ENCODE measurements around the gene PTPRM. TPM values are rescaled to one million over a fixed set of nuclear protein-coding genes. Genes with fewer than 3 reads are reported as not detected.

PTPRM gene
- polyA plus RNA-seq, 4 donors = 2.2 to 31.4 (median 18.1) TPM

GRCh38 chr18:7901657-7902056 lies 334.5 kb downstream of the PTPRM start:
- 77 to 84% (median 80%) methylated on average over 1 of the region's 1 CpG for WGBS, 3 donors
- Histone ChIP-seq H3K36me3 (ENCODE audit: control insufficient read depth in 3 of 3, insufficient read depth in 2 of 3, low read depth in 1 of 3, low read length in 3 of 3) (no peaks in the 10 kb centered on the region), H3K27me3 (ENCODE audit: control insufficient read depth in 3 of 3, insufficient read depth in 3 of 3, low read length in 3 of 3) (no peaks in the 10 kb centered on the region), H3K4me3 (ENCODE audit: low read depth in 1 of 3, low read length in 3 of 3) (no peak overlapping the region), H3K9me3 (ENCODE audit: control insufficient read depth in 2 of 2, insufficient read depth in 1 of 2, low read depth in 1 of 2, low read length in 1 of 2) (no peaks in the 10 kb centered on the region), H3K4me1 (ENCODE audit: control insufficient read depth in 3 of 3, insufficient read depth in 2 of 3, low read depth in 1 of 3, low read length in 2 of 3) (no peaks in the 10 kb centered on the region), H3K27ac (ENCODE audit: low read depth in 1 of 3, low read length in 2 of 3) (no peak overlapping the region)
- no peak for FAIRE-seq
- DNase-seq = no peak

GRCh38 chr18:7902399-7902839 lies 335.3 kb downstream of the PTPRM start:
- H3K27me3 ChIP-seq (ENCODE audit: control insufficient read depth in 3 of 3, insufficient read depth in 3 of 3, low read length in 3 of 3) = no peaks in the 10 kb centered on the region
- DNase-seq (peak in 1 of 2 donors; percentile 9), FAIRE-seq (no peak)
- no peak overlapping the region for H3K4me3 ChIP-seq (ENCODE audit: low read depth in 1 of 3, low read length in 3 of 3)
- H3K4me1 ChIP-seq (ENCODE audit: control insufficient read depth in 3 of 3, insufficient read depth in 2 of 3, low read depth in 1 of 3, low read length in 2 of 3) = no peaks in the 10 kb centered on the region
- H3K27ac ChIP-seq (ENCODE audit: low read depth in 1 of 3, low read length in 2 of 3) = no peak overlapping the region
- WGBS, 3 donors = 71 to 87% (median 84%) methylated on average over 5 of the region's 5 CpGs
- no peaks in the 10 kb centered on the region for H3K36me3 ChIP-seq (ENCODE audit: control insufficient read depth in 3 of 3, insufficient read depth in 2 of 3, low read depth in 1 of 3, low read length in 3 of 3)
- H3K9me3 ChIP-seq (ENCODE audit: control insufficient read depth in 2 of 2, insufficient read depth in 1 of 2, low read depth in 1 of 2, low read length in 1 of 2) = no peaks in the 10 kb centered on the region

GRCh38 chr18:7904529-7904928 lies 337.4 kb downstream of the PTPRM start:
- no peak for DNase-seq
- Histone ChIP-seq H3K36me3 (ENCODE audit: control insufficient read depth in 3 of 3, insufficient read depth in 2 of 3, low read depth in 1 of 3, low read length in 3 of 3) (no peaks in the 10 kb centered on the region), H3K27me3 (ENCODE audit: control insufficient read depth in 3 of 3, insufficient read depth in 3 of 3, low read length in 3 of 3) (no peaks in the 10 kb centered on the region), H3K4me3 (ENCODE audit: low read depth in 1 of 3, low read length in 3 of 3) (no peak overlapping the region), H3K4me1 (ENCODE audit: control insufficient read depth in 3 of 3, insufficient read depth in 2 of 3, low read depth in 1 of 3, low read length in 2 of 3) (no peaks in the 10 kb centered on the region), H3K27ac (ENCODE audit: low read depth in 1 of 3, low read length in 2 of 3) (no peak overlapping the region), H3K9me3 (ENCODE audit: control insufficient read depth in 2 of 2, insufficient read depth in 1 of 2, low read depth in 1 of 2, low read length in 1 of 2) (no peaks in the 10 kb centered on the region)
- no peak for FAIRE-seq
- WGBS, 3 donors = 77 to 90% (median 83%) methylated on average over 2 of the region's 2 CpGs

GRCh38 chr18:7908681-7909299 lies 341.7 kb downstream of the PTPRM start:
- Histone ChIP-seq H3K27me3 (ENCODE audit: control insufficient read depth in 3 of 3, insufficient read depth in 3 of 3, low read length in 3 of 3) (no peaks in the 10 kb centered on the region), H3K4me1 (ENCODE audit: control insufficient read depth in 3 of 3, insufficient read depth in 2 of 3, low read depth in 1 of 3, low read length in 2 of 3) (no peaks in the 10 kb centered on the region), H3K4me3 (ENCODE audit: low read depth in 1 of 3, low read length in 3 of 3) (no peak overlapping the region), H3K9me3 (ENCODE audit: control insufficient read depth in 2 of 2, insufficient read depth in 1 of 2, low read depth in 1 of 2, low read length in 1 of 2) (no peaks in the 10 kb centered on the region), H3K27ac (ENCODE audit: low read depth in 1 of 3, low read length in 2 of 3) (no peak overlapping the region), H3K36me3 (ENCODE audit: control insufficient read depth in 3 of 3, insufficient read depth in 2 of 3, low read depth in 1 of 3, low read length in 3 of 3) (no peaks in the 10 kb centered on the region)
- DNase-seq (peak in 1 of 2 donors; percentile 8), FAIRE-seq (no peak)
- WGBS, 3 donors = 33 to 57% (median 42%) methylated on average over 1 of the region's 1 CpG

- FAIRE-seq (no peak), DNase-seq (no peak)
- Histone ChIP-seq H3K9me3 (ENCODE audit: control insufficient read depth in 2 of 2, insufficient read depth in 1 of 2, low read depth in 1 of 2, low read length in 1 of 2) (no peaks in the 10 kb centered on the region), H3K36me3 (ENCODE audit: control insufficient read depth in 3 of 3, insufficient read depth in 2 of 3, low read depth in 1 of 3, low read length in 3 of 3) (no peaks in the 10 kb centered on the region), H3K27me3 (ENCODE audit: control insufficient read depth in 3 of 3, insufficient read depth in 3 of 3, low read length in 3 of 3) (no peaks in the 10 kb centered on the region), H3K4me3 (ENCODE audit: low read depth in 1 of 3, low read length in 3 of 3) (no peak overlapping the region), H3K27ac (ENCODE audit: low read depth in 1 of 3, low read length in 2 of 3) (no peak overlapping the region), H3K4me1 (ENCODE audit: control insufficient read depth in 3 of 3, insufficient read depth in 2 of 3, low read depth in 1 of 3, low read length in 2 of 3) (no peaks in the 10 kb centered on the region)
- 44 to 66% (median 54%) methylated on average over 5 of the region's 5 CpGs for WGBS, 3 donors
These were observed 347.9 kb downstream of the PTPRM start for GRCh38 chr18:7914834-7915670.

- WGBS, 3 donors = 75 to 92% (median 91%) methylated on average over 2 of the region's 2 CpGs
- FAIRE-seq = no peak
- no peak overlapping the region for H3K27ac ChIP-seq (ENCODE audit: low read depth in 1 of 3, low read length in 2 of 3)
These were observed 351.6 kb downstream of the PTPRM start for GRCh38 chr18:7918701-7919100.

GRCh38 chr18:7919565-7919964 lies 352.4 kb downstream of the PTPRM start:
- H3K4me1 ChIP-seq (ENCODE audit: control insufficient read depth in 3 of 3, insufficient read depth in 2 of 3, low read depth in 1 of 3, low read length in 2 of 3) = no peaks in the 10 kb centered on the region
- no peaks in the 10 kb centered on the region for H3K36me3 ChIP-seq (ENCODE audit: control insufficient read depth in 3 of 3, insufficient read depth in 2 of 3, low read depth in 1 of 3, low read length in 3 of 3)
- peaks cover 0 to 3% of the 10 kb centered on the region in 2 donors for H3K9me3 ChIP-seq (ENCODE audit: control insufficient read depth in 2 of 2, insufficient read depth in 1 of 2, low read depth in 1 of 2, low read length in 1 of 2)
- no peak for DNase-seq
- WGBS, 3 donors = 82 to 91% (median 87%) methylated on average over 2 of the region's 2 CpGs
- H3K27me3 ChIP-seq (ENCODE audit: control insufficient read depth in 3 of 3, insufficient read depth in 3 of 3, low read length in 3 of 3) = no peaks in the 10 kb centered on the region
- no peak overlapping the region for H3K4me3 ChIP-seq (ENCODE audit: low read depth in 1 of 3, low read length in 3 of 3)
- no peak for FAIRE-seq
- H3K27ac ChIP-seq (ENCODE audit: low read depth in 1 of 3, low read length in 2 of 3) = no peak overlapping the region

More at GRCh38 chr18:7918701-7919100, 351.6 kb downstream of the PTPRM start:
- Histone ChIP-seq H3K36me3 (ENCODE audit: control insufficient read depth in 3 of 3, insufficient read depth in 2 of 3, low read depth in 1 of 3, low read length in 3 of 3) (no peaks in the 10 kb centered on the region), H3K27me3 (ENCODE audit: control insufficient read depth in 3 of 3, insufficient read depth in 3 of 3, low read length in 3 of 3) (no peaks in the 10 kb centered on the region), H3K9me3 (ENCODE audit: control insufficient read depth in 2 of 2, insufficient read depth in 1 of 2, low read depth in 1 of 2, low read length in 1 of 2) (peaks cover 0 to 3% of the 10 kb centered on the region in 2 donors), H3K4me1 (ENCODE audit: control insufficient read depth in 3 of 3, insufficient read depth in 2 of 3, low read depth in 1 of 3, low read length in 2 of 3) (no peaks in the 10 kb centered on the region), H3K4me3 (ENCODE audit: low read depth in 1 of 3, low read length in 3 of 3) (no peak overlapping the region)
- no peak for DNase-seq

GRCh38 chr18:7921938-7922587 lies 354.9 kb downstream of the PTPRM start:
- FAIRE-seq (no peak), DNase-seq (no peak)
- 56 to 78% (median 73%) methylated on average over 3 of the region's 3 CpGs for WGBS, 3 donors
- Histone ChIP-seq H3K4me3 (ENCODE audit: low read depth in 1 of 3, low read length in 3 of 3) (no peak overlapping the region), H3K27me3 (ENCODE audit: control insufficient read depth in 3 of 3, insufficient read depth in 3 of 3, low read length in 3 of 3) (no peaks in the 10 kb centered on the region), H3K36me3 (ENCODE audit: control insufficient read depth in 3 of 3, insufficient read depth in 2 of 3, low read depth in 1 of 3, low read length in 3 of 3) (no peaks in the 10 kb centered on the region), H3K4me1 (ENCODE audit: control insufficient read depth in 3 of 3, insufficient read depth in 2 of 3, low read depth in 1 of 3, low read length in 2 of 3) (no peaks in the 10 kb centered on the region), H3K27ac (ENCODE audit: low read depth in 1 of 3, low read length in 2 of 3) (peak overlapping the region in 1 of 3 donors; percentile 18), H3K9me3 (ENCODE audit: control insufficient read depth in 2 of 2, insufficient read depth in 1 of 2, low read depth in 1 of 2, low read length in 1 of 2) (peaks cover 0 to 3% of the 10 kb centered on the region in 2 donors)
